Neural progenitor cell (in vitro differentiated cells): ENCODE results near the gene OR6C70.

Experiments
- EZH2phosphoT487 ChIP-seq: fragments of 200-600 bp; sonication (generic); IDR thresholded peaks from 2 replicates; pipeline ENCODE4 v1.6.1; 2017; ENCODE audit warnings: antibody characterized with exemption
- TF ChIP-seq, protein P1 (sequence below): fragments of 200-600 bp; sonication (generic); IDR thresholded peaks from 2 replicates; pipeline ENCODE4 v1.5.1; 2017; ENCODE audit warnings: antibody characterized with exemption, mild to moderate bottlenecking

DNA sequence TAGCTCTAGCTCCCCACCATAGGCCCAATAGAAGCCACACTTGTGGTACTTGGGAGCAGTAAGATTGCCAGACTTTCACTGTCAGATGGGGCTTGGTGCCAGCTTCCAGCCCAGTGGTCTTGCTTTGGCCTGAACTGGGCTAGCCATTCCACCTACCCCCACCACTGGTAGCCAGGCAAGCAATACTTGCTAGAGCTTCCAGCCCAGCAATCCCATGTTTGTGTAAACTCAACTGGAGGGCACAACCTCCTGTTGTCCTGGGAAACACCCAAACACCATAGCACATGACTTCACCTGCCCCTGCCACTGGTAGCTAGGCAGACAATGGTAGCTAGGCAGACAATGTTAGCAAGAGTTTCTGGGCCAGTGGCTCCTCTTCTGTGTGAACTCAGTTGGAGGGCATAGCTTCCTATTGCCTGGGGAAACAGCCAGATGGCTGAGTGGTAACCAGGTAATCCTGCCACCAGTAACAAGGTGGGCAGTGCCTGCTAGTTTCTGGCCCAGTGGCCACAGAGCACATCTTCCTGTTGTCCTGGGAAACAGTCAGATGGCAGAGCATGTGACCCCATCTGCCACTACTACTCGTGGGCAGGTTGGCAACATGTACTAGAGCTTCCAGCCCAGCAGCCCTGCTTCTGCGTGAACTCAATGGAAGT is 49.5 kb downstream of the OR6C70 start:
- TF ChIP-seq, protein P1, sequence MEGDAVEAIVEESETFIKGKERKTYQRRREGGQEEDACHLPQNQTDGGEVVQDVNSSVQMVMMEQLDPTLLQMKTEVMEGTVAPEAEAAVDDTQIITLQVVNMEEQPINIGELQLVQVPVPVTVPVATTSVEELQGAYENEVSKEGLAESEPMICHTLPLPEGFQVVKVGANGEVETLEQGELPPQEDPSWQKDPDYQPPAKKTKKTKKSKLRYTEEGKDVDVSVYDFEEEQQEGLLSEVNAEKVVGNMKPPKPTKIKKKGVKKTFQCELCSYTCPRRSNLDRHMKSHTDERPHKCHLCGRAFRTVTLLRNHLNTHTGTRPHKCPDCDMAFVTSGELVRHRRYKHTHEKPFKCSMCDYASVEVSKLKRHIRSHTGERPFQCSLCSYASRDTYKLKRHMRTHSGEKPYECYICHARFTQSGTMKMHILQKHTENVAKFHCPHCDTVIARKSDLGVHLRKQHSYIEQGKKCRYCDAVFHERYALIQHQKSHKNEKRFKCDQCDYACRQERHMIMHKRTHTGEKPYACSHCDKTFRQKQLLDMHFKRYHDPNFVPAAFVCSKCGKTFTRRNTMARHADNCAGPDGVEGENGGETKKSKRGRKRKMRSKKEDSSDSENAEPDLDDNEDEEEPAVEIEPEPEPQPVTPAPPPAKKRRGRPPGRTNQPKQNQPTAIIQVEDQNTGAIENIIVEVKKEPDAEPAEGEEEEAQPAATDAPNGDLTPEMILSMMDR = no peak
- no peak for TF ChIP-seq EZH2phosphoT487
